ENCODE data around the gene RBM15B.

DNA sequence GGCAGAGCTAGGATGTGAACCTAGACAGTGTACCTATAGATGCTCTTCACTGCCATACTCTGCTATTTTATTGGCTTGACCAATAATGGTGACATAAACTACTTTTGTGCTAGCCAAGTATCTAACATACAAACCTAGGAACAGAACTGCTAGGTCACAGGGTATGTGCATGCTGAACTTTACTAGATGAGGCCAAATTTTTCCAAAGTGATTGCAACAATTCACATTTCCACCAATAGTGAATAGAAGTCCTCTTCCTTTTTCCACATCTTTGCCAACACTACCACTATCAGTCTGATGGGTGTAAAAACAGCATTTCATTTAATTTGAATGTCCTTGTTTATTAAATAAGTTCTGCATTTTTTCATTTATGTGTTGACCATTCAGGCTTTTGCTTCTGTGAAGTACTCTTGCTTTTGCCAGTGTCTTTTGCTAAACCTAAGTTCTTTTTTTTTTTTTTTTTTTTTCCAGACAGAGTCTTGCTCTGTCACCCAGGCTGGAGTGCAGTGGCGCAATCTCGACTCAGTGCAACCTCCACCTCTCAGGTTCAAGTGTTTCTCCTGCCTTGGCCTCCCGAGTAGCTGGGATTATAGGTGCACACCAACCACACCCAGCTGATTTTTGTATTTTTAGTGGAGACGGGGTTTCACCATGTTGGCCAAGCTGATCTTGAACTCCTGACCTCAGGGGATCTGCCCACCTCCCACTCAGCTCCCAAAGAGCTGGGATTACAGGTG lies 54.6 kb downstream of the RBM15B start:
- TF ChIP-seq, protein P1, sequence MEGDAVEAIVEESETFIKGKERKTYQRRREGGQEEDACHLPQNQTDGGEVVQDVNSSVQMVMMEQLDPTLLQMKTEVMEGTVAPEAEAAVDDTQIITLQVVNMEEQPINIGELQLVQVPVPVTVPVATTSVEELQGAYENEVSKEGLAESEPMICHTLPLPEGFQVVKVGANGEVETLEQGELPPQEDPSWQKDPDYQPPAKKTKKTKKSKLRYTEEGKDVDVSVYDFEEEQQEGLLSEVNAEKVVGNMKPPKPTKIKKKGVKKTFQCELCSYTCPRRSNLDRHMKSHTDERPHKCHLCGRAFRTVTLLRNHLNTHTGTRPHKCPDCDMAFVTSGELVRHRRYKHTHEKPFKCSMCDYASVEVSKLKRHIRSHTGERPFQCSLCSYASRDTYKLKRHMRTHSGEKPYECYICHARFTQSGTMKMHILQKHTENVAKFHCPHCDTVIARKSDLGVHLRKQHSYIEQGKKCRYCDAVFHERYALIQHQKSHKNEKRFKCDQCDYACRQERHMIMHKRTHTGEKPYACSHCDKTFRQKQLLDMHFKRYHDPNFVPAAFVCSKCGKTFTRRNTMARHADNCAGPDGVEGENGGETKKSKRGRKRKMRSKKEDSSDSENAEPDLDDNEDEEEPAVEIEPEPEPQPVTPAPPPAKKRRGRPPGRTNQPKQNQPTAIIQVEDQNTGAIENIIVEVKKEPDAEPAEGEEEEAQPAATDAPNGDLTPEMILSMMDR (IDR thresholded peaks at IDR 0.05), result no peak
- TF ChIP-seq POLR2A (IDR thresholded peaks at IDR 0.05), result no peak

Measured in heart left ventricle (tissue), 13 donors.